SH-SY5Y (cell line): ENCODE data around the gene ARAF.

ENCODE experiments used
- GATA2 ChIP-seq: IDR thresholded peaks from 2 replicates; pipeline ENCODE4 v1.6.1; 2011; ENCODE audit warnings: mild to moderate bottlenecking, low read depth, low read length
- GATA3 ChIP-seq: IDR thresholded peaks from 2 replicates; pipeline ENCODE4 v1.6.1; 2011; ENCODE audit warnings: low read depth, mild to moderate bottlenecking, low read length, moderate library complexity

The ARAF gene

DNA sequence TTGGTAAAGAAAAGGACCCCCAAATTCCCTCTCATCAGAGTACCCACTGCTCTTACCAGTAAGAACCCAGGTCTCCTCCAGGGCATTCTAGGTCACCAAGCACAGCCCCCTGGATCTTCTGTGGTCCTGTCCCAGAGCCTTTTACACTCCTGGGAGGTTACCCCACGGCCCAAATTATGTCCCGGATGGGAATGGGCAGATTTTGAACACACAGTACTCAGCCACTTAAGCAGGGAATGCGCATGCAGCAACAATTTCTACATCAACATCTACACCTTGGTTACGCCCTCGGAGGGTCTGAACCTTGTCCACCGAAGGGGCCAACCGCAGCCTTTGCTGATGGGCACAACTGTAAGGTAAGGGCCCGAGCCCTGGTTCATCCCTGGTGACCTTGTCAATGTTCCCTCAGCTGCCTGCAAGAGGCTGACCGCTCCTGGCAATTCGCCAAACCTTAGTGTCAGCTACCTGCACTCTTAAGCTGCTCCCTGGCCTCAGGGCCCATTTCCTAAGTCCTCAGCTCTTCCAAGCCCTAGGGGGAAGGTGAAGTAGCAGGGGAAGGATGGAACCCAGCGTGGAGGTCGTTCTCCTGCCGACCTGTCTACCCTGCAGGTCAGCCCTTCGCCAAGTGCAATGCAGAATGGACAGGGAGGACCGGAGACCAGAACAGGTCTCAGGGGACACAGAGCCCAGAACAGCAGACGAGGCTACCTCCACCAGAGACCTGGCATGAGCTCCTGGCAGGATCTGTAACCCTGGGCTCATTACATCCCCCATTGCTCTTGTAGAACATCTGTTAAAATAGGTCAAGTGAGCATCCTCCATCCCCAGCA lies 27.1 kb downstream of the ARAF start:
- TF ChIP-seq GATA3 = no peak
- TF ChIP-seq GATA2 = no peak

DNA sequence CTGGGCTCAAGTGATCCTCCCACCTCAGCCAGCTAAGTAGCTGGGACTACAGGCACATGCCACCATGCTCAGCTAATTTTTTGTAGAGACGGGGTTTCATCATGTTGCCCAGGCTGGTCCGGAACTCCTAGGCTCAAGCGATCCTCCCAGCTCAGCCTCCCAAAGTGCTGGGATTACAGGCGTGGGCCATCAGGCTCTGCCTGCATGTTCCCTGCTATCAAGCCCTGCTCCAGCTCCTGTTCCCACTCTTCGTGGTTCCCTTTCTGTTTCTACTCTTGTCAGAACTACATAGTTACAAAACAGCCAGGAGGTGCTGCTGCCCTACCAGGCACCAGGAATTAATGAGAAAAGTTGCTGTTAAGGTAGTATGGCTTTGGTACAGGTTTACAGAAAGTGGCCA lies 30.0 kb downstream of the ARAF start:
- TF ChIP-seq GATA2 = no peak
- TF ChIP-seq GATA3 = no peak

DNA sequence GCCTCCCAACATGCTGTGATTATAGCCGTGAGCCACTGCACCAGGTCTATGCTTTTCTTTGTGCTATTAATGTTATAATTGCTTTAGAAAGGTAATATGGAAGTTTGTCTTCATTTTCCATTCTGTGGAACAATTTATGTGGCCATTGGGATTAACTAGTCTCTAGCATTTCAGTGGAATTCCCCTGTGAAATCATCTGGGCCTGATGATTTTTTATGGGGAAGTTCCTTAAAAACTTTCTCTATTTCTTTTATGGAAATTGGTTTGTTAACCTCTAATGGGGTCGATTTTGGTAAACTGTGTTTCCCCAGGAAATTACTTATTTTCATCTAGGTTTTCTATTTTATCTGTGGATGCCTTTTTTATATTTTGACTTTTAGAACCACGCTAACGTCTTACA lies 32.5 kb downstream of the ARAF start:
- TF ChIP-seq GATA3 (no peak), GATA2 (no peak)

DNA sequence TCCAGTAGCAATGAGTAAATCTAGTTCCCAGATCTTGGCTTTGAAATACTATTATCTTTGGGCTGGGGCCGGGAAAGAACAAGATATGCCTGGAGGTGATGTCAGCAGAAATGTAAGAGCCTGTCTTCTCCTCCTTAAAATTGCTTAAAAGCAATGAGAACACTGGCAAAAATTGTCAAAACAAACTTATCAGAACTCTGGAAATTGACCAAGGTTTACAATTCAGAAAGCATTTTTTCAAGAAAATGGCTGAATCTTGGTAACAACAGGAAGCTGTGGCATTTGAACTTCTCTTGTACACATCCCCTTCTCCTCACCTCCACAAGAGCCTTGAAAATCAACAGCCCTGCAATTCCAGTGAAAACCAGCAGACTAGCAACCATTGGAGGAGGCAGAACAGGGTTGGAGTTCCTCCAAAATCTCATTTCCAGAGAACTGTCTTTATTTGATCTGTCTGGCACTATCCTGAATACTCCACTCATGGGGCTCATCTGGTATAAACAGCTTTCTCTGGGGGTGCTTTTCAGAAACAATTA lies 34.8 kb downstream of the ARAF start:
- TF ChIP-seq GATA2 = no peak
- TF ChIP-seq GATA3 = no peak

DNA sequence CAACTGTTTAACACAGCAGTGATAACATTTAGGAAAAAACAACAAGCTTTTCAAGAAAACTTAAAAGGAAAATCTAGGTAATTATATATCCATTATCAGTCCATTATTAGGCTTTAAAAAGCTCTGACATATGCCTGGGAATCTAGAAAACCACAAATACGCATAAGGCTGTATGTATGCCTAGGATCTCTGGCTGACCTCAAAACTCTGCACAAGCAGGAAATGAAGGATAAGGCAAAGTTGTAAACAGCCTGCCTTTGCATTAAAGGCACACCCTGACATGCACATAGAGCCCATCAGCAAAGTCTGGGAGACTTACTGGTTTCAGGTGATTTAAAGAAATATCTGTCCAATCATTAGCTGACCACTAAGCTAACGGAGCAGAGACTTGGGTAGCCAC lies 35.3 kb downstream of the ARAF start:
- TF ChIP-seq GATA2 = no peak

DNA sequence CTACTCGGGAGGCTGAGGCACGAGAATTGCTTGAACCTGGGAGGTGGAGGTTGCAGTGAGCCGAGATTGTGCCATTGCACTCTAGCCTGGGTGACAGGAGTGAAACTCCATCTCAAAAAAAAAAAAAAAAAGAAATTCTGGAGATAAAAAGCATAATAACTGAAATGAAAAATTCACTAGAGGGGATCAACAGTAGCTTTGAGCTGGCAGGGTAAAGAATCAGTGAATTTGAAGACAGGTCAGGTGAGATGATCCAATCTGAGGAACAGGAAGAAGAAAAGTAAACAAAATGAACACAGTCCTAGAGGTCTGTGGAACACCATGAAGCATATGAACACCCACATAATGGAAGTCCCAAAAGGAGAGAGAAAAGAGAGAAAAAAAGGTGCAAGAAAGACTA lies 36.2 kb downstream of the ARAF start:
- TF ChIP-seq GATA2 (no peak), GATA3 (no peak)

DNA sequence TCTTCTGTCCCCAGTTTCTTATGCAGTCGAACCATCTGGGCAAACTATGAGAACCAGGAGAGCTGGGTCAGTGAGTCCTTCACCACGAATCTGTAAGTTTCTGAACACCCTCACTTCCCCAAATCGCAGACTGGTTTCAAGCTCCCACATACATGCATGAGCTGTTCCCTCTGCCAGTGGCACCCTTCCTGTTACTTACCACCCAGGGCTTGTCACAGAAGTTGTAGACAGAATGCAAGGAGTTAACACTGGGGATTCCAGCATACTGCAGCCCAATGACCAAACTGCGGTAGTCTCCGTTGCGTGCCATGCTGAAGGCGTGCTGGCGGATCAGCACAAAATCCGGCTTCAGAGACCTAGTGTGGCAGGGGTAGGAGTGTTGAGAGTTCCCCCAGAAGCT lies 44.0 kb downstream of the ARAF start:
- no peak for TF ChIP-seq GATA2
- TF ChIP-seq GATA3 = no peak

DNA sequence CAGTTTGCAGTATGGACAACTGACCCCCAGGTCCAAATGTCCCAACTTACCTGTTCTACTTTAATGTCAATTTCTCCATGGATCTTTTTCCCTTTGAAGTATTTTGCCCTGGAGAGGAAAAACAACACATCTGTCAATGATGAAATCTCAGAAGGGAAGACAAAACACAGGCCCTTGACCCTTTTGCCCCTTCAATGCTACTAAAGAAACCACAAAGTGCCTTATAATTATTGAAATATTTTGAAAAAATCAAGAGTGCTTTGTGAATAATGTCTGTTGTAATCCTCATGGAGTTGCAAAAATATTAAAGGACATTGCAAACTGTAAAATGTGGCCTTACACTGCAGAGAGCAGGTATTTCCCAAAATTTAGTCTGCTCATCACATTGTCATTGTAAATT lies 46.1 kb downstream of the ARAF start:
- TF ChIP-seq GATA2 (no peak), GATA3 (no peak)

DNA sequence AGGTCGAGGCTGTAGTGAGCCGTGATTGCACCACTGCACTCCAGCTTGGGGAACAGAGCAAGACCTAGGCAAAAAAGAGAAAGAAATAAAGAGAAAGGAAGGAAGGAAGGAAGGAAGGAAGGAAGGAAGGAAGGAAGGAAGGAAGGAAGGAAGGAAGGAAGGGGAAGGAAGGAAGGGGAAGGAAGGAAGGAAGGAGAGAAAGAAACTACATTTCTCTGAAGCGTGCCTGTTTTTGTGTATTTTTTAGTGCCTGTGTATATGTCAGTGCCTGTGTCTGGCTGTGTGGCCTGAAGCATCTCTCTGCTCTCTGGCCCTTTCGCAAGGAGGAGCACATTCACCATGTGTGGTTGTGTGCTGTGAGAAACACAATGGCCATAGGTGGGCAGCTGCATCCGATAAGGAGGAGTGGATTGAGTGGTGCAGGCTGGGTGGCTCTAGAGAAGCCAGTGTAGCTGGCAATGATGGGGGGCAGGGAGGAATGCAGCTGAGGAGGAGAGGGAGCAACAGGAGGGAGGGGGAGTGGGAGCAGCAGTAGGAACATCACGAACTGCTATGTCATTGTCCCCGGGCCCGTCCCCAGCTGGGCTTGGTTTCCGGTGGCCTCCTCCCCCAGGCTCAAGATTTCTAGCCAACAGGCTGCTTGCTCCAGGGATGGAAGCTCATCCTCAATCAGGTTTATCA lies 47.3 kb downstream of the ARAF start:
- no peak for TF ChIP-seq GATA2
- TF ChIP-seq GATA3 = no peak

DNA sequence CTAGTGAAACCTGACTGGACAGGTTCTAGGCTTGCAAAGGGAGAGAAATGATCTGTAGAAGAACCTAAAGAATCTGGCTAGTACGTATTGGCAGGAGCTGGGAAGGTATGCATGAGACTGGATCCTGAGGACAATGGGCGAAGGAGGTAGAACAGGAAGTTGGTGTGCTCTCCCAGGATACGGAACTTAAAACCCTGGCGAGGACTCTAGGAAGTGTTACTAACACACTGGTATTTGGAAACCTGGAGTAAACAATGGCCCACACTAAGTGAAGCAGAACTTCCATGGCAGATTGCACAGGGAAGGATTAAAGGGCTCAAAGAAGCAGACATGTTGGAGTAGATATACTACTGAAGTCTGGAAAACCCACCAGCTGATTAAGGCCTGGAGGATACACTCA lies 49.5 kb downstream of the ARAF start:
- TF ChIP-seq GATA2 (no peak), GATA3 (no peak)

DNA sequence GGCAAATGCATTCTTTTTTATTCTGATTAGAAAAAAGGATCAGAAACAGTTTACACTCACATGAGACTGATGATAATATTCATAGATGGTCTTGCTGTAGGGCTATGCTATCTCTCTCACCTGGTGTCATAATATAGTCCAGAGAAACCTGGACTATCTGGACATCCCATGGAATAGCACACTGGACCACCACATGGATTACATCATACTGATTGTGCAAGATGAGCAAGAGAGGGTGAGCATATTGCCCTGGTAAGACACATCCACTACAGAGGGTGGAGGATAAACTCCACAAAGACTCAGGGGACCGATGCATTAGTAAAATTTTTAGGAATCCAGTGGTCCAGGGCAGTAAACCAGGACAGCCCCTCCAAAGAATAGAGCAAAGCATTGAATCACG lies 50.5 kb downstream of the ARAF start:
- no peak for TF ChIP-seq GATA2
- TF ChIP-seq GATA3 = no peak

DNA sequence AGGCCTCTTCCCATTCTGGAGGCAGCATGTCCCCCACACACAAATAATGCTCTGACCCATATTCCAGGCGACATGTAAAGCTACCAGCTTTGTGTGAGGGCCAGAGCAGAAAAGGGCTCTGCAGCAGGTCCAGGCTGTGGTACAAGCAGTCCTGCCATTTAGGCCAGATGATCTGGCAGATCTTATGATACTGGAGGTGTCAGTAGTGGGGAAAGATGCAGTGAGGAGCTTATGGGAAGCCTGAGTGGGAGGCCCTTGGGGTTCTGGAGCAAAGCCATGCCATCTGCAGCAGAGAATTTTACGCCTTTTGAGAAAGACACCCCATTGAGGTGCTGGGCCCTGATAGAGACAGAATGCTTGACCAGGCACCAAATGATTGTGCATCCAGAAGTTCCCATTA lies 50.9 kb downstream of the ARAF start:
- no peak for TF ChIP-seq GATA2
- TF ChIP-seq GATA3 = no peak

DNA sequence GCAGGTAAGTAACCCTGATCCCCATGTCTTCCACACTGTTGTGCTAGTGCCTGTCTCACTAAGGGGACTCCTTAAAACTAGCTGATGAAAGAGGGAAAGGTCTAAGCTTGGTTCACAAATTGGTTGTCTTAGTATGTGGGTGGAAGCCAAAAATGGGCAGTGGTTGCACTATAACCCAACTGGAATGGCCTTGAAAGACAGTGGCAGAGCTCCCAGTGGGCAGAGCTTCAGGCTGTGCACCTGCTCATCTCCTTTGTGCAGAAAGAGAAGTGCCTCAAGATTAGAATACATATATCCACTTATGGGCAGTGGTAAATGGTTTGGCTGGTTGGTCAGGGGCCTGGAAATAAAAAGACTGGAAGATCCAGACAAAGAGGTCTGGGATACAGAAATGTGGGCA lies 51.4 kb downstream of the ARAF start:
- no peak for TF ChIP-seq GATA3
- no peak for TF ChIP-seq GATA2

DNA sequence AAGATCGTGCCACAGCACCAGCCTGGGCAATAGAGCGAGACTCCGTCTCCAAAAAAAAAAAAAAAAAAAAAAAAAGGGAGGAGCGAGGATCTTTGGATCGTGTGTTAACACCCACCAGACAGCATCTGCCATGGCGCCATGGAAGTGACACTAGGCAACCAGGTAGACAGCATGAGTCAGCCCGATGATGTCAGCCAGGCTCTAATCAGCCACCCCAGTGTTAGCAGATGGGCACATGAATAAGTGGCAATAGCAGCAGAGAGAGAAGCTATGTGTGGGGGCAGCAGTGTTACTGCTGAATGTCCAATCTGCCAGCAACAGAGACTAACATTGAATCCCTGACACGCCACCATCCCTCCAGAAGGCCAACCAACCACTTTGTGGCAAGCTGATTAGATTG lies 52.1 kb downstream of the ARAF start:
- TF ChIP-seq GATA3 (no peak), GATA2 (no peak)

DNA sequence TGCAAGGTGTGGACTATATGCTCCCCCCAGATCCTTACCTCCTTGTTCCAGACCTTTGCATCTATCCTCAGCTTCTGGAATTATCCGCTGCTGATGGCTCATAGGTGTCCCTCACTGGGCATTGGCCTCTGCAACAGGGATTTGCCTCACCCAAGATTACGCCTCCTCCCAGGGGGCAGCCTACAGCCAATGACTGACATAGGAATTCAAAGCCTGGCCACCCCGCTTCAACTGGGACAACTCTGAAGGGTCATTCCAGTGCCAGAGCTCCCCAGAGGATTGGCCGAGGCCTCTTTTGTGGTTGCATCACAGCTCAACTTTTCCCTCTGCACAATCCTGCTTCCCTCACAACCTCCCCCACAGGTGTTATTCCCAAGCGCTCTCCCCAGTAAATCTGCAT lies 53.6 kb downstream of the ARAF start:
- TF ChIP-seq GATA2 (no peak), GATA3 (no peak)
